ENCODE data around the gene CPHXL2.

CPHXL2 gene

GRCh38 chr16:75620326-75621169 is 56.3 kb downstream of the CPHXL2 start:
- no peak overlapping the region for H3K4me3 ChIP-seq (replicated peaks; ENCODE audit: low read depth, low read length)
- DNase-seq (ENCODE audit: low read depth) = no peak
- TF ChIP-seq CTCF (IDR thresholded peaks at IDR 0.05; ENCODE audit: low read length, missing control alignments) = no peak

GRCh38 chr16:75618780-75619179 is 58.0 kb downstream of the CPHXL2 start:
- no peak for TF ChIP-seq CTCF (IDR thresholded peaks at IDR 0.05; ENCODE audit: low read length, missing control alignments)
- no peak overlapping the region for H3K4me3 ChIP-seq (replicated peaks; ENCODE audit: low read depth, low read length)
- DNase-seq (ENCODE audit: low read depth) = no peak

- no peak overlapping the region for H3K4me3 ChIP-seq (replicated peaks; ENCODE audit: low read depth, low read length)
- no peak for TF ChIP-seq CTCF (IDR thresholded peaks at IDR 0.05; ENCODE audit: low read length, missing control alignments)
- no peak for DNase-seq (ENCODE audit: low read depth)
Measured at GRCh38 chr16:75617121-75617520, 59.7 kb downstream of the CPHXL2 start.

DNA sequence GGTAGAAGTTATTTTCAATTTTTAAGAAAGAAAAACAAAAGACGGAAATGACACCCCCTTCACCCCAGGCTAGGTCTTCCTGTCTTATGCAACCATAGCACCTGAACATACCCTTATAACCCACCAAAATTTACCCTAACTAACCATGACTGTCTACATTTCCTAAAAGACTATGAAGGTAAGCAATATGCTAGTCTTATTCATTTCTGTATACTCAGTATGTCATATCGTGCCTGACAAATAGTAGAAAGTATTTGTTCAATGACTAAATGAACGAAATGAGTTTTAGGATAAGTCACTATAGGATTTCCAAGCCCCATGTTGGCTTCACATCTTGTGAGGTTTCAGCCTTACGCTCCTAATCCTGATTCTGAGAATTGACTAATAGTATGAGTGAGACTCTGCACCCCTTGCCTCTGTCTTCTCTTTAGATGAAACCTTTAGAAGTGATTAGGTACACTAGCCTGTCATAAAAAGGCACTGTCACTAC is 60.2 kb downstream of the CPHXL2 start:
- no peak for TF ChIP-seq CTCF (IDR thresholded peaks at IDR 0.05; ENCODE audit: low read length, missing control alignments)
- no peak overlapping the region for H3K4me3 ChIP-seq (replicated peaks; ENCODE audit: low read depth, low read length)
- DNase-seq (ENCODE audit: low read depth) = no peak

GRCh38 chr16:75615619-75616018 is 61.2 kb downstream of the CPHXL2 start:
- TF ChIP-seq CTCF (IDR thresholded peaks at IDR 0.05; ENCODE audit: low read length, missing control alignments) = no peak
- DNase-seq (ENCODE audit: low read depth) = no peak
- no peak overlapping the region for H3K4me3 ChIP-seq (replicated peaks; ENCODE audit: low read depth, low read length)

DNA sequence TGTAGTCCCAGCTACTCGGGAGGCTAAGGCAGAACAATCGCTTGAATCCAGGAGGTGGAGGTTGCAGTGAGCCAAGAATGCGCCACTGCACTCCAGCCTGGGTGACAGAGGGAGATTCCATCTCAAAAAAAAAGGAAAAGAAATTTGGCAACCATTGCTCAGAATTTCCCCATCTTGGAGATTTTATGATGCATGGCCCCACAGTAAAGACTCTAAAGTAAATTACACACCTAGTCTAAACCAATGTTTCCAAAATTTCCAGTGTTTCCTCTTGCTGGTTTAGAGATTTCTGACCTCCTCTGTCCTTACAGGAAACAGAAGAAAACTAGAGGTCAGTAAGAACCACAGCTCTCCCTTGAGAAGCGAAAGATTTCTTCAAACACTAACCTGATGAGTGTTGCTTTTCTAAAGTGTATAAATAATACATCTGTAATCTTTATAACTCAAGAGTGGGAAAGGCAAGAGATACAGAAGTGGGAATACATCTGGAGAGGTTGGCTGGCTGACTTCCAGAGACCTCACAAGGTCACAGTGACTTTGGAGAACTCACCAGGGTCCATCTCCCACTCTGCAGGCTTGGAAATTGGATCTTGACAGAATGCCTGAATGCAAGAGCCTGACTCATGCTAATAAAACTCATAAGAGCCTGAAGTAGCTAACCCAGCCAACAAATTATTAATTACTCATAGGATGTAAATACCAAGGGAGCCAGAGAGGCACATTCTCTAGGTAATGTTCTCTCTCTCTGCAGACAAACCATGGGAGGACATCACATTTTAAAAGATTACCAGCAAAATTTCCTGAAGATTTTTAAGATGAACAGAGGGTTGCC is 62.5 kb downstream of the CPHXL2 start:
- H3K4me3 ChIP-seq (replicated peaks; ENCODE audit: low read depth, low read length) = no peak overlapping the region
- no peak for TF ChIP-seq CTCF (IDR thresholded peaks at IDR 0.05; ENCODE audit: low read length, missing control alignments)
- peak; percentile 46 for DNase-seq (ENCODE audit: low read depth)

Measured in fibroblast of pulmonary artery (primary cell).